GM12874 (cell line): Measurements from ENCODE around the gene SHANK3.

Source experiments
- TF ChIP-seq, protein P1 (sequence below): IDR thresholded peaks from 2 replicates; pipeline ENCODE4 v1.5.1; 2011; ENCODE audit warnings: low read depth, mild to moderate bottlenecking, control low read depth, low read length, moderate library complexity; ENCODE audit not compliant: insufficient read depth

SHANK3 gene

DNA sequence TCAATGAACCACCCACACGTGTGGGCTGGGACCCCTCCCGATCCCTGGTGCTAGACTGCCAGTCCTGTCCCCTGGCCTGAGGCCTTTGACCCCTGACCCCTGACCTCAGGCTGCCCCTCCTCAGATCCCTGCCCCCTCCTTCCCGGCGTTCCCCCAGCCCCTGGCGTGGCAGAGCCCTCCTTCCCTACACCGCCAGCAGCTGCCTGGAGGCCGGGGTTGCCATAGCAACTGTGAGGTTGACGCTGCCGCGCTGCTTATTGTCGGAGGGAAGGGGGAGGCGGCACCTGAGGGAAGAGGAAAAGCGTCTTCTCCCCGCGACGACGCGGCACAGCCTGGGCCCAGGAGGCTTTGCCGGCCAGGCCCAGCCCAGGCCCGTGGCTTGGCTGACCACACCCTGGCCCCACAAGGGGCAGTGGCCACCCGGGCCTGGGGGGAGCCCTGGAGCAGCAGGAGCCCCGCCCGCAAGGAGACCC is 32.6 kb downstream of the SHANK3 start:
- TF ChIP-seq, protein P1, sequence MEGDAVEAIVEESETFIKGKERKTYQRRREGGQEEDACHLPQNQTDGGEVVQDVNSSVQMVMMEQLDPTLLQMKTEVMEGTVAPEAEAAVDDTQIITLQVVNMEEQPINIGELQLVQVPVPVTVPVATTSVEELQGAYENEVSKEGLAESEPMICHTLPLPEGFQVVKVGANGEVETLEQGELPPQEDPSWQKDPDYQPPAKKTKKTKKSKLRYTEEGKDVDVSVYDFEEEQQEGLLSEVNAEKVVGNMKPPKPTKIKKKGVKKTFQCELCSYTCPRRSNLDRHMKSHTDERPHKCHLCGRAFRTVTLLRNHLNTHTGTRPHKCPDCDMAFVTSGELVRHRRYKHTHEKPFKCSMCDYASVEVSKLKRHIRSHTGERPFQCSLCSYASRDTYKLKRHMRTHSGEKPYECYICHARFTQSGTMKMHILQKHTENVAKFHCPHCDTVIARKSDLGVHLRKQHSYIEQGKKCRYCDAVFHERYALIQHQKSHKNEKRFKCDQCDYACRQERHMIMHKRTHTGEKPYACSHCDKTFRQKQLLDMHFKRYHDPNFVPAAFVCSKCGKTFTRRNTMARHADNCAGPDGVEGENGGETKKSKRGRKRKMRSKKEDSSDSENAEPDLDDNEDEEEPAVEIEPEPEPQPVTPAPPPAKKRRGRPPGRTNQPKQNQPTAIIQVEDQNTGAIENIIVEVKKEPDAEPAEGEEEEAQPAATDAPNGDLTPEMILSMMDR, result no peak

DNA sequence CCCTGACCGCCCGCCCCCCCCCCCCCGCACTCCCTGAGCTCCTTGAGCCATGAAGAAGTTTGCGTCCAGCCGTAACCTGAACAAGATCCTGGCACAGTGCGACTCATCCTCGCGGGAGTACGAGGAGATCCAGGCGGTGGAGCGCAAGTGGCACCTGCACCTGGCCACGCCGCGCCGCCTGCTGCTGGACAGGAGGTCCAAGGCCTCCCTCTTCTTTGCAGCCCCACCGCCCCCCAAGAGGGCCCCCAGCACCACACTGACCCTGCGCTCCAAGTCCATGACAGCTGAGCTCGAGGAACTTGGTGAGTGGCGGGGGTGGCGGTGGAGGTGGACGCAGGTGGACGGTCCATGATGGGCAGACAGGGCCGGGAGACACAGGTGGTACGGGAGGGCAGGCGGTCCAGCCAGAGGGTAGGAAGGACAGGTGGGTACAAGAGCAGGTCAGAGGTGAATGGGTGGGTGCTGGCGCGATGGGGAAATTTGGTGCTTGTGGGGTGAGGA is 33.3 kb downstream of the SHANK3 start:
- TF ChIP-seq, protein P1, result no peak

DNA sequence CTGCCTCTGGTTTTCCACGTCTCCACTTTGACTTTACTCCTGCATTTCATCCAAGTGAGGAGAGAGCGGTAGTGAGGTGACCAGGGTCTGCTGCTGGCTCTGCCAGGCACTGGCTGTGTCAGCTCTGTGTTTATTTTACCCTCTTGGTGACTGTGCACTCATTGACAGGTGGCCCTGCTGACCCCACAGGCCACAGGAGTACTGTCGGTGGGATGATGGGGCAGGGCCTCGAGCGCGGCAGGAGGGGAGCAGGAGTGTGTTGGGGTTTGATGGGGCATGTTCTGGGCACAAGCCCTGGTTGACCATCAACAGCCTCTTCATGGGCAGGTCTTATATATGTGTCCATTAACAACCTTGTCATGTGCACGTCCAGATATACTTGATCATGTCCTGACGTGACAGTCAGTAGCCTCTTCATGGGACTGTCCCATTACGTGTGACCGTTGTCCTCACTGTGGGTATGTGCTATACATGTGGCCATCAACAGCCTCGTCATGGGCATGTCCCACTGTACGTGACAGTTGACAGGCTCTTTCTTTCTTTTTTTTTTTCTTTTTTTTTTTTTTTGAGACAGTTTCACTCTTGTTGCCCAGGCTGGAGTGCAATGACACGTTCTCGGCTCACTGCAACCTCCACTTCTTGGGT is 34.0 kb downstream of the SHANK3 start:
- TF ChIP-seq, protein P1, result no peak

DNA sequence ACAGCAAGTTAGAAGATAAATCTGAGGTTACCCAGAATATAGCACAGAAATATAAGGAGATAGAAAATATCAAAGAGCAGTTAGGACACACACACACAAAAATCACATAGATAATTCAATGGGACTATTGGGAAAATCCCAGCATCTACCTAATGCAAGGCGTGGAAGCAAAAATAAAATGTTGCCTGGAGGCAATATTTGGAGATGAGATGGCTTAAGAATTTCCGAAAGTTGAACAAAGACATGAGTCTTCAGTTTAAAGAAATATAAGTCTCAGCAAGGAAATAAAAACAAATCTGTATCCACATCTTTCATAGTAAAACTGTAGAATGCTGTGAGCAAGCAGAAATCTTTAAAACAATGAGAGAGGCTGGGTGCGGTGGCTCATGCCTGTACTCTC is 35.9 kb downstream of the SHANK3 start:
- TF ChIP-seq, protein P1, result no peak

DNA sequence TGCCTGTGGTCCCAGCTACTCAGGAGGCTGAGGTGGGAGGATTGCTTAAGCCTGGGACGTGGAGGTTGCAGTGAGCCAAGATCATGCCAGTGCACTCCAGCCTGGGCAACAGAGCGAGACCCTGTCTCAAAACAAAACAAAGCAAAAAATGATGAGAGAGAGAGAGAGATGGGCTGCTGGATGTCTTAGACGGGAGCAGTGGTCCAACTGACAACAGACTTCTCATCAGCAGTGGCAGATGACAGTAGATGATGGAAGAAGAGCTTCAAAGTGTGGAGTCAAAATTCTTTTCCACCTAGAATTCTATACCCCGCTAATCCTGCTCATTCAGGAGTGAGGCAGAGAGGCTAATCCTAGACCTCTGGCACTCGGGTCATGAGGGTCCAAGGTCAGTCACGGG is 36.4 kb downstream of the SHANK3 start:
- TF ChIP-seq, protein P1, result no peak

DNA sequence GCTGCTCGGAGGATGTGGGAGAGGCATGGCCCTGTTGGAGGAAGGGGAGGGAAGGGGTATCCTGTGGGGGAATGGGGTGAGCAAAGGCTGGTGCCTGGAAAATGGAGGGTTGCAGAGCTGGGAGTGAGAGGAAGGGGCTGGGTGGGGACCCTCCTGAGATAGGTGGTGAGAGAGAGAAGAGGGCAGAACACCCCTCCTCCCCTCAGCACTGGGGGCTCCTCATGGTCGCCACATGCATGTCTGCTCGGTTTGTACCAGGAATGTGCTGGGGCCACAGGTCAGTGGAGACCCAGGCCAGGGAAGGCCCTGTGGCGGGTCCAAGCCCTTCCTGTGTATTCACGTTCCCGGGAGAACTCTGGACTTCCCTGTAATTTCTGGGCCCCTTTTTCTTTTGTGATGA is 37.6 kb downstream of the SHANK3 start:
- TF ChIP-seq, protein P1, result no peak

DNA sequence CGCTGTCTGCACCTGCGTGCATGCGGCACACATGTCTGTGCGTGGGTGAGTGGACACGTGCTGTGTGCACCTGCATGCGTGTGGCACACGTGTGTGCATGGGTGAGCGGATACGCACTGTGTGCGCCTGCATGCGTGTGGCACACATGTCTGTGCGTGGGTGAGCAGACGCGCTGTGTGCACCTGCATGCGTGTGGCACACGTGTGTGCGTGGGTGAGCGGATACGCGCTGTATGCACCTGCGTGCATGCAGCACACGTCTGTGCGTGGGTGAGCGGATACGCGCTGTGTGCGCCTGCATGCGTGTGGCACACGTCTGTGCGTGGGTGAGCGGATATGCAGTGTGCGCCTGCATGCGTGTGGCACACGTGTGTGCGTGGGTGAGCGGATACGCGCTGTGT is 38.3 kb downstream of the SHANK3 start:
- TF ChIP-seq, protein P1, result no peak
